VCaP (cell line): Measurements from ENCODE around the gene C4orf50.

ENCODE experiments used
- H3K27ac ChIP-seq: fragments of 450-650 bp; 2 replicates; pipeline ENCODE4 v1.5.1; 2017
- TF ChIP-seq, protein P1 (sequence below): fragments of 450-650 bp; conservative IDR thresholded peaks from 2 replicates; pipeline ENCODE4 v1.5.1; 2017; ENCODE audit warnings: mild to moderate bottlenecking, moderate library complexity

Gene C4orf50

DNA sequence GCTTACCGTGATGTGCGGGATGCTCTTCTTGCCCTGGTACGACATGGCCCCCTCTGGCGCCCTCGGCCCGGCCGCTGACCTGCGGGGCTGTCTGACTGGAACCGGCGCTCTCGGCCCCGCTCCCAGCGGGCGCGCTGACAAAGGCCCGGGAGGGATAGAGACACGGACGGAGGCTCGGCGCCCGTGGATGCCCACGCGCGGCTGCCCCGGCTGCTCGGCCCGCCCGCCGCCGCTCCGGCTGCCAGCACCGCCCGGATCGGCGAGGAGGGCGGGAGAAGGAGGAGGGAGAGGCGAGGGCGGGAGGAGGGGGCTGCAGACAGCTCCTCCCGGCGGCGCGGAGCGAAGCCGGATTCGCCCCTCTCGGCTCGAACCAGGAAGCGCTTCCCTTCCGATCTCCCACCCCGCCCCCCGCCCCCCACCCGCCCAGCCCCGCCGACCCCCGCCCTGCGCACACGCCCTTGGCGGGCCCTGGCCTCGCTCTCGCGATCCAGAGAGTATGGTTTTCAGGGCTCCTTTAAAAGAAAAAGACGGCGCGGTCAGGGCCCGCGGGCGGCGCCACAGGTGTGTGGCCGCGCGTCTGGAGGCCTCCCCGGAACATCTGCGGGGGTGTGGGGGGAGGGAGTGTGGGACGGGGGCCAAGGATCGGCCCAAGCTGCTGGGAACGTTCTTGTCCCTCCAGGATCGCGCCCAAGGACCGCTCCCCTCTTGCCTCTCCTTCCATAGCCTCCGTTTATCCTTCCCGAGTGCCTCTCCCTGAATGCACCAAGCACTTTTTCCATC lies 129.8 kb downstream of the C4orf50 start:
- peak overlapping the region; percentile 64 for H3K27ac ChIP-seq
- TF ChIP-seq, protein P1, sequence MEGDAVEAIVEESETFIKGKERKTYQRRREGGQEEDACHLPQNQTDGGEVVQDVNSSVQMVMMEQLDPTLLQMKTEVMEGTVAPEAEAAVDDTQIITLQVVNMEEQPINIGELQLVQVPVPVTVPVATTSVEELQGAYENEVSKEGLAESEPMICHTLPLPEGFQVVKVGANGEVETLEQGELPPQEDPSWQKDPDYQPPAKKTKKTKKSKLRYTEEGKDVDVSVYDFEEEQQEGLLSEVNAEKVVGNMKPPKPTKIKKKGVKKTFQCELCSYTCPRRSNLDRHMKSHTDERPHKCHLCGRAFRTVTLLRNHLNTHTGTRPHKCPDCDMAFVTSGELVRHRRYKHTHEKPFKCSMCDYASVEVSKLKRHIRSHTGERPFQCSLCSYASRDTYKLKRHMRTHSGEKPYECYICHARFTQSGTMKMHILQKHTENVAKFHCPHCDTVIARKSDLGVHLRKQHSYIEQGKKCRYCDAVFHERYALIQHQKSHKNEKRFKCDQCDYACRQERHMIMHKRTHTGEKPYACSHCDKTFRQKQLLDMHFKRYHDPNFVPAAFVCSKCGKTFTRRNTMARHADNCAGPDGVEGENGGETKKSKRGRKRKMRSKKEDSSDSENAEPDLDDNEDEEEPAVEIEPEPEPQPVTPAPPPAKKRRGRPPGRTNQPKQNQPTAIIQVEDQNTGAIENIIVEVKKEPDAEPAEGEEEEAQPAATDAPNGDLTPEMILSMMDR: peak; percentile 15

DNA sequence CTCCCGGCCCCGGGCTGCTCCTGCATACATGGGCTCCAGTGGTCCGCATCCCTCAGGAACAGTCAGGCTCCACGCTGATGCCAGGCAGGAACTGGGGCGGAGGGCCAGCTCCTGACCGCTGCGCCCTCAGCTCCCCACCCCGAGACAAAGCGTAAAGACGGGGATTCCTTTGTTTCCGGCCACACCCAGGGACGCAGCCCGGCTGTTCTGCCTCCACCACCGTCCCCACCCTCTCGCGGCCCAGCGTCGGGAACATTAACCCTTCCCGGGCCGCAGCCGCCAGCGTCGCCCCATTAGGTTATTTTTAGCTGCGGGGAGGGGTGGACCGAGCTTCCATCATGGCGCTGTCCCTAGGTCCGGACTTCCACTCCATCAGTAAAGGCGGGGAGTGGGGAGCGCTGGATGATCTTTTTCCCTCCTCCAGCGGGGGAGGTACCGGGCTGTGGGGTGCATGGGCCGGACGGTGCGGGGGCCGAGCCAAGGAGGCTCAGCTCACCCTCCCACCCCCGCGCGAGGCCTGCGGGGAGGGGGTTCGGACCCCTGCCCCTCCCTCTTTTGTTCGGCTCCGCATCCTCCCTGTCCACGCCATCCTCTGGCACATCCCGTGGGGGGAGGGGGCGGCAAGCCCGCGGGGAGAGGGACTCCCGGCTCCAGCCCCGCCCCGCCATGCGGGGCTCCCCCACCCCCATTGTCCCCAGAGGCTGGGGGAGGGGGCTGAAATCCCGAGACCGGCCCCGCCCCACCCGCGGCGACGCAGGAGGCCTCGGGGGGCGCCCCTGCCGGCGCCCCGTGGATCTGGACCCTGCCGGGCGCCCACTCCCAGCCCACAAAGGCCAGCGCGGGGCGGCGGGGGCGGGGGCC lies 130.6 kb downstream of the C4orf50 start:
- H3K27ac ChIP-seq: peak overlapping the region; percentile 64
- TF ChIP-seq, protein P1: no peak; the same call in 1 of the 2 replicates

DNA sequence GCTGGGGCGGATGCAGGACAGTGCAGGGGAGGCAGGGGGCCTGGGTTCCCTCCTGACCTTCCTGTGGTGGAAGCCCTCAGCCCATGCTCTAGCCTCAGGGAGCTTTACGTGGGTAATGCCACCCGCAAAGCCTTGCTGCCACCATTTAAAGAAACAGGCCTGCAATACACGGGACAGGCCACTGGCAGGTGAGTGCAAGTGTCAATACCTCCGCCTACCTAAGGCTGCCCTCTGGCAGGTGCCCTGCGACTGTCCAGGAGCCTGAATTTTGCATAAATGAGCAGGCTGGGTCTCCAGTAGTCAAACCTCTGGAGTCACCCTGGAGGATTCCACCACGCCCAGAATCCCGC lies 131.2 kb downstream of the C4orf50 start:
- no peak overlapping the region for H3K27ac ChIP-seq
- TF ChIP-seq, protein P1: no peak

DNA sequence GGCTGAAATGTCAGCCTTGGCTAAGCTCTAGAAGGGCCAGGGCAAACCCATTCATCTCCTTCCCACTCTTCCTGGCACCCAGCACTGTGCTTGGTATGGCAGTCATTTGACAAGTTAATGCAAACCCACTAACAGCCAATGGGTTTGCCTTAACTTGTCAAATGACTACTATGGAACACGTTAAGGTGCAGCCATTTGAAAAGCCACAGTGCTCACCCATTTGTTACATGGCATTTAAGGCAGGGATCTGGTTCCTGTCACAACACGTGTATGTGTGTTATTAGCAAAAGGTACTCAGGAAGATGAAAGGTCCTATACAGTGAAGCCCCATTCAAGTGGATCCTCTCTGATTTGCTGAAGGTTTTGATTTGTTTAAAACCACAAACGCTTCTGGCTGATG lies 132.5 kb downstream of the C4orf50 start:
- H3K27ac ChIP-seq: no peak overlapping the region
- TF ChIP-seq, protein P1: no peak

DNA sequence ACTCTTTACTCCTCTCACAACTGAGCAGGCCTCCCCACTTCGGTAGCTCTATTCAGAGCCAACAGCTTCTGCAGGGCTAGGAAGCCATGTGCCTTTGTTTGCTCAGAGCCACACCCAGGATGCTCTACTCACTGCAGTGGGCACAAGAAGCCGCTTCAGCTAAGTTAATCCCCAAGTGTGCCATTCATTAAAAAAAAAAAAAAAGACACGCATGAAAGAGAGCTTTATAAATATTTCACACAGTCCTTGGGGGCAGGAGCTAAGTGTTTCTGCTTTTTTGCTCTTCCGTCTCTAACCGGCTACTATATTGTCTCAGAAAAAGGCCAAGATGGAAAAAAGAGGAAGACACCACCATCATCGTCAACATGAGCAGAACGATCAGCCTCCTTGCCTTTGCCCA lies 133.4 kb downstream of the C4orf50 start:
- H3K27ac ChIP-seq: no peak overlapping the region
- TF ChIP-seq, protein P1: no peak

DNA sequence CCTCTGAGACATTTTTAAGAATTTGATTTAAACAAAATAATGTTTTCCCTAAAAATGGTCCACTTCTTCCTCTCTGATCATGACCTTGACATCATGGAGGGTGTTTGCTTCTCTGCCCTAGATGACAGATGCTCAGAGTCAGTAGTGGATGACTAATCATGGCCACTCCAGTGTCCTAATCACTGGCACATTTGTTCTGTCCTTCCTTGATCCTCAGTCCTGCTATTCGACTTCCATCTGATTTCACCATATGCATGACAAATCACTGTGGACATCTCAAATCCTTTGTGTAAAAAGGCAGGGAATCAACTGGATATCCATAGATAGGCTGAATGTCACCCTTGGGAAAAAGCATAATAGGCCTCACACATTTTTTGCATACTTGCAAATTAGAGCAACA lies 134.3 kb downstream of the C4orf50 start:
- TF ChIP-seq, protein P1: no peak
- no peak overlapping the region for H3K27ac ChIP-seq

DNA sequence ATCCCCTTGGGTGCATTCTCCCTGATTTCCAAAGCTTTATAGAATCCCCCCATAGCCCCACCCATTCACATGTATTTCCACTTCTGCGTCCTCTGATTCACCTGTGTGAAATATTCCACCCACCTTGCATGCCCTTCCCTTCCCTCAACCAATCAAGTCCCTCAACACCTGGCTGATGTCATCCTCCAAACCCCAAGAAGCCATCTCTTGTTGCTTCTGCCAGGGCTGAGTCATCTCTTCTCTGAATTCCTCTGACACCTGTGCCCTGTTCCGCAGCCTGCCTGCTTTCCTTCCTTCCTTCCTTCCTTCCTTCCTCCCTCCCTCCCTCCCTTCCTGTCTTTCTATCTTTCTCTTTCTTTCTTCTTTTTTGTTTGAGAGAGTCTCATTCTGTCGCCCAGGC lies 135.3 kb downstream of the C4orf50 start:
- no peak overlapping the region for H3K27ac ChIP-seq
- TF ChIP-seq, protein P1: no peak
